Nephron (organoid): ENCODE results near the gene CTNNA3.

ENCODE experiments used
- H3K27ac Mint-ChIP-seq, 3 experiments: 2 replicates each; pipeline ENCODE4 v1.8.0; 2020; ENCODE audit warnings: mixed read lengths in 3 of 3, mild to moderate bottlenecking in 2 of 3, moderate library complexity in 1 of 3
- H3K27me3 Mint-ChIP-seq: 2 replicates; pipeline ENCODE4 v1.8.0; 2021; ENCODE audit warnings: low read depth, mild to moderate bottlenecking, moderate library complexity, mixed read lengths
- H3K36me3 Mint-ChIP-seq: 2 replicates; pipeline ENCODE4 v1.8.0; 2020; ENCODE audit warnings: low read depth, mixed read lengths
- H3K4me1 Mint-ChIP-seq: 2 replicates; pipeline ENCODE4 v1.8.0; 2020; ENCODE audit warnings: mixed read lengths
- H3K4me3 Mint-ChIP-seq, 3 experiments: 2 replicates each; pipeline ENCODE4 v1.8.0; 2020; ENCODE audit warnings: mild to moderate bottlenecking in 3 of 3, mixed read lengths in 3 of 3, moderate library complexity in 2 of 3
- H3K9me3 Mint-ChIP-seq: 2 replicates; pipeline ENCODE4 v1.8.0; 2020; ENCODE audit warnings: mixed read lengths
- CTCF ChIP-seq, 3 experiments: fragments of 200-600 bp; sonication (generic); IDR thresholded peaks; one replicate each; pipeline ENCODE4 v1.5.0; 2021; ENCODE audit warnings: antibody characterized with exemption in 3 of 3; ENCODE audit not compliant: unreplicated experiment in 3 of 3

Gene CTNNA3

GRCh38 chr10:66888237-66888636 lies 807.8 kb downstream of the CTNNA3 start:
- no peaks in the 10 kb centered on the region for H3K27me3 Mint-ChIP-seq
- no peaks in the 10 kb centered on the region for H3K4me1 Mint-ChIP-seq
- no peak overlapping the region for H3K4me3 Mint-ChIP-seq
- no peak for TF ChIP-seq CTCF (IDR thresholded peaks at IDR 0.05; ENCODE audit: unreplicated experiment in 3 of 3)
- H3K9me3 Mint-ChIP-seq: no peaks in the 10 kb centered on the region
- no peak overlapping the region for H3K27ac Mint-ChIP-seq
- H3K36me3 Mint-ChIP-seq: no peaks in the 10 kb centered on the region

GRCh38 chr10:66886848-66887247 lies 809.1 kb downstream of the CTNNA3 start:
- Mint-ChIP-seq H3K36me3 (no peaks in the 10 kb centered on the region), H3K4me1 (no peaks in the 10 kb centered on the region), H3K9me3 (no peaks in the 10 kb centered on the region), H3K4me3 (no peak overlapping the region), H3K27ac (no peak overlapping the region), H3K27me3 (no peaks in the 10 kb centered on the region)
- no peak for TF ChIP-seq CTCF (IDR thresholded peaks at IDR 0.05; ENCODE audit: unreplicated experiment in 3 of 3)

GRCh38 chr10:66882271-66882670 lies 813.7 kb downstream of the CTNNA3 start:
- Mint-ChIP-seq H3K27ac (no peak overlapping the region), H3K4me3 (no peak overlapping the region), H3K4me1 (no peaks in the 10 kb centered on the region), H3K36me3 (no peaks in the 10 kb centered on the region), H3K9me3 (no peaks in the 10 kb centered on the region), H3K27me3 (no peaks in the 10 kb centered on the region)
- no peak for TF ChIP-seq CTCF (IDR thresholded peaks at IDR 0.05; ENCODE audit: unreplicated experiment in 3 of 3)

GRCh38 chr10:66881814-66882213 lies 814.2 kb downstream of the CTNNA3 start:
- H3K4me1 Mint-ChIP-seq: no peaks in the 10 kb centered on the region
- no peak overlapping the region for H3K27ac Mint-ChIP-seq
- H3K27me3 Mint-ChIP-seq: no peaks in the 10 kb centered on the region
- H3K36me3 Mint-ChIP-seq: no peaks in the 10 kb centered on the region
- H3K9me3 Mint-ChIP-seq: no peaks in the 10 kb centered on the region
- H3K4me3 Mint-ChIP-seq: no peak overlapping the region
- TF ChIP-seq CTCF (IDR thresholded peaks at IDR 0.05; ENCODE audit: unreplicated experiment in 3 of 3): no peak

- Mint-ChIP-seq H3K4me1 (no peaks in the 10 kb centered on the region), H3K27me3 (no peaks in the 10 kb centered on the region), H3K9me3 (no peaks in the 10 kb centered on the region), H3K4me3 (no peak overlapping the region), H3K36me3 (no peaks in the 10 kb centered on the region), H3K27ac (no peak overlapping the region)
- TF ChIP-seq CTCF (IDR thresholded peaks at IDR 0.05; ENCODE audit: unreplicated experiment in 3 of 3): no peak
These were observed 815.2 kb downstream of the CTNNA3 start for GRCh38 chr10:66880826-66881225.

GRCh38 chr10:66880292-66880691 lies 815.7 kb downstream of the CTNNA3 start:
- H3K27me3 Mint-ChIP-seq: no peaks in the 10 kb centered on the region
- no peak overlapping the region for H3K27ac Mint-ChIP-seq
- H3K9me3 Mint-ChIP-seq: no peaks in the 10 kb centered on the region
- H3K4me1 Mint-ChIP-seq: no peaks in the 10 kb centered on the region
- no peaks in the 10 kb centered on the region for H3K36me3 Mint-ChIP-seq
- no peak overlapping the region for H3K4me3 Mint-ChIP-seq
- no peak for TF ChIP-seq CTCF (IDR thresholded peaks at IDR 0.05; ENCODE audit: unreplicated experiment in 3 of 3)
